ENCODE data around the gene GPD2. TPM values are rescaled to one million over a fixed set of nuclear protein-coding genes. Genes with fewer than 3 reads are reported as not detected.

GPD2 gene
- total and polyA plus RNA-seq, 8 donors: 2.8 to 17.7 (median 10.2) TPM

- H3K36me3 ChIP-seq: no peaks in the 10 kb centered on the region
- H3K4me3 ChIP-seq: no peak overlapping the region
- no peak for ATAC-seq
- H3K9me3 ChIP-seq: no peaks in the 10 kb centered on the region
- no peak for FAIRE-seq
- intact Hi-C loops (cut with DNase I): no loop called here
- H3K4me1 ChIP-seq: no peaks in the 10 kb centered on the region
- no peak for DNase-seq
- TF ChIP-seq CTCF (IDR thresholded peaks at IDR 0.05): no peak
- H3K27me3 ChIP-seq: no peaks in the 10 kb centered on the region
- no peak overlapping the region for H3K27ac ChIP-seq
Measured at GRCh38 chr2:156452971-156453370, 16.8 kb downstream of the GPD2 start.

GRCh38 chr2:156455361-156455975 lies 19.3 kb downstream of the GPD2 start:
- 88 to 89% methylated on average over 2 of the region's 2 CpGs for WGBS, 2 donors
- H3K27ac ChIP-seq: no peak overlapping the region
- intact Hi-C loops (cut with DNase I): no loop called here
- H3K36me3 ChIP-seq: no peaks in the 10 kb centered on the region
- H3K4me1 ChIP-seq: peaks cover 0 to 8% (median 0%) of the 10 kb centered on the region in 3 donors
- no peak overlapping the region for H3K4me3 ChIP-seq
- DNase-seq: no peak
- H3K9me3 ChIP-seq: no peaks in the 10 kb centered on the region
- TF ChIP-seq CTCF (IDR thresholded peaks at IDR 0.05): no peak
- FAIRE-seq: no peak
- H3K27me3 ChIP-seq: no peaks in the 10 kb centered on the region
- ATAC-seq: peak in 2 of 4 donors; percentile 18 to 27

- ATAC-seq (no peak), FAIRE-seq (no peak), DNase-seq (no peak)
- Histone ChIP-seq H3K27me3 (no peaks in the 10 kb centered on the region), H3K27ac (no peak overlapping the region), H3K36me3 (no peaks in the 10 kb centered on the region), H3K4me3 (no peak overlapping the region), H3K4me1 (peaks cover 0 to 8% (median 0%) of the 10 kb centered on the region in 3 donors), H3K9me3 (no peaks in the 10 kb centered on the region)
- no peak for TF ChIP-seq CTCF (IDR thresholded peaks at IDR 0.05)
- intact Hi-C loops (cut with DNase I): no loop called here
- WGBS, 2 donors: 95 to 100% methylated on average over 3 of the region's 3 CpGs
Measured at GRCh38 chr2:156456616-156457015, 20.4 kb downstream of the GPD2 start.

GRCh38 chr2:156457523-156458517 lies 21.6 kb downstream of the GPD2 start:
- no peak for TF ChIP-seq CTCF (IDR thresholded peaks at IDR 0.05)
- no peaks in the 10 kb centered on the region for H3K9me3 ChIP-seq

More at GRCh38 chr2:156457523-156458517, 21.6 kb downstream of the GPD2 start:
- Histone ChIP-seq H3K27me3 (no peaks in the 10 kb centered on the region), H3K4me1 (peaks cover 0 to 8% (median 0%) of the 10 kb centered on the region in 3 donors), H3K36me3 (no peaks in the 10 kb centered on the region), H3K4me3 (no peak overlapping the region), H3K27ac (no peak overlapping the region)
- intact Hi-C loops (cut with DNase I): no loop called here
- no peak for FAIRE-seq
- ATAC-seq: peak in 2 of 4 donors; percentile 33 to 46
- 86% methylated on average over 8 of the region's 8 CpGs for WGBS, 2 donors
- no peak for DNase-seq
